T-helper 1 cell treated with Interleukin-12 subunit alpha and Interleukin-12 subunit beta and Interleukin-4 antibody, amounts not matched to agents 30 μg/mL and 1 μg/mL, for 36 hours (primary cell): ENCODE data around the gene ARID5B.

Experiments used
- H3K27ac Mint-ChIP-seq: one replicate; pipeline ENCODE4 v1.8.0; 2021; ENCODE audit warnings: mild to moderate bottlenecking, mixed read lengths
- H3K27me3 Mint-ChIP-seq: one replicate; pipeline ENCODE4 v1.8.0; 2021; ENCODE audit warnings: low read depth, mixed read lengths
- H3K36me3 Mint-ChIP-seq: one replicate; pipeline ENCODE4 v1.8.0; 2021; ENCODE audit warnings: low read depth, mixed read lengths
- H3K4me1 Mint-ChIP-seq: one replicate; pipeline ENCODE4 v1.8.0; 2021; ENCODE audit warnings: low read depth, mixed read lengths
- H3K4me3 Mint-ChIP-seq: one replicate; pipeline ENCODE4 v1.8.0; 2021; ENCODE audit warnings: mild to moderate bottlenecking, moderate library complexity, mixed read lengths
- H3K9me3 Mint-ChIP-seq: one replicate; pipeline ENCODE4 v1.8.0; 2021; ENCODE audit warnings: mixed read lengths

Gene ARID5B

GRCh38 chr10:62017491-62017870 lies 116.0 kb downstream of the ARID5B start:
- no peak overlapping the region for H3K27ac Mint-ChIP-seq

GRCh38 chr10:62018131-62018911 lies 116.8 kb downstream of the ARID5B start:
- peaks cover 56% of the 10 kb centered on the region for H3K4me1 Mint-ChIP-seq
- no peaks in the 10 kb centered on the region for H3K27me3 Mint-ChIP-seq
- peaks cover 40% of the 10 kb centered on the region for H3K36me3 Mint-ChIP-seq
- H3K27ac Mint-ChIP-seq: peak overlapping the region; percentile 18
- peaks cover 2% of the 10 kb centered on the region for H3K9me3 Mint-ChIP-seq
- no peak overlapping the region for H3K4me3 Mint-ChIP-seq

More at GRCh38 chr10:62017491-62017870, 116.0 kb downstream of the ARID5B start:
- Mint-ChIP-seq H3K36me3 (peaks cover 34% of the 10 kb centered on the region), H3K27me3 (no peaks in the 10 kb centered on the region), H3K9me3 (no peaks in the 10 kb centered on the region), H3K4me3 (no peak overlapping the region), H3K4me1 (peaks cover 47% of the 10 kb centered on the region)

GRCh38 chr10:62019013-62019684 lies 117.7 kb downstream of the ARID5B start:
- Mint-ChIP-seq H3K36me3 (peaks cover 39% of the 10 kb centered on the region), H3K4me1 (peaks cover 56% of the 10 kb centered on the region), H3K4me3 (peak overlapping the region; percentile 7), H3K27ac (peak overlapping the region; percentile 62), H3K9me3 (peaks cover 4% of the 10 kb centered on the region), H3K27me3 (no peaks in the 10 kb centered on the region)

GRCh38 chr10:62019685-62020359 lies 118.3 kb downstream of the ARID5B start:
- H3K27ac Mint-ChIP-seq: peak overlapping the region; percentile 62
- H3K27me3 Mint-ChIP-seq: no peaks in the 10 kb centered on the region
- H3K4me3 Mint-ChIP-seq: no peak overlapping the region
- peaks cover 39% of the 10 kb centered on the region for H3K36me3 Mint-ChIP-seq
- peaks cover 4% of the 10 kb centered on the region for H3K9me3 Mint-ChIP-seq
- peaks cover 54% of the 10 kb centered on the region for H3K4me1 Mint-ChIP-seq

GRCh38 chr10:62021128-62021665 lies 119.7 kb downstream of the ARID5B start:
- H3K9me3 Mint-ChIP-seq: peaks cover 4% of the 10 kb centered on the region
- no peak overlapping the region for H3K4me3 Mint-ChIP-seq
- no peaks in the 10 kb centered on the region for H3K27me3 Mint-ChIP-seq
- peaks cover 46% of the 10 kb centered on the region for H3K36me3 Mint-ChIP-seq
- no peak overlapping the region for H3K27ac Mint-ChIP-seq
- H3K4me1 Mint-ChIP-seq: peaks cover 61% of the 10 kb centered on the region

- peaks cover 4% of the 10 kb centered on the region for H3K9me3 Mint-ChIP-seq
- peak overlapping the region; percentile 3 for H3K4me3 Mint-ChIP-seq
- H3K27me3 Mint-ChIP-seq: no peaks in the 10 kb centered on the region
- H3K27ac Mint-ChIP-seq: peak overlapping the region; percentile 70
- H3K4me1 Mint-ChIP-seq: peaks cover 58% of the 10 kb centered on the region
- H3K36me3 Mint-ChIP-seq: peaks cover 52% of the 10 kb centered on the region
Observed at GRCh38 chr10:62021978-62022802, 120.7 kb downstream of the ARID5B start.

- Mint-ChIP-seq H3K4me1 (peaks cover 59% of the 10 kb centered on the region), H3K27ac (peak overlapping the region; percentile 70), H3K27me3 (no peaks in the 10 kb centered on the region), H3K4me3 (peak overlapping the region; percentile 3), H3K9me3 (peaks cover 4% of the 10 kb centered on the region), H3K36me3 (peaks cover 53% of the 10 kb centered on the region)
Observed at GRCh38 chr10:62022830-62023229, 121.3 kb downstream of the ARID5B start.

- Mint-ChIP-seq H3K4me1 (peaks cover 64% of the 10 kb centered on the region), H3K27me3 (no peaks in the 10 kb centered on the region), H3K36me3 (peaks cover 55% of the 10 kb centered on the region), H3K4me3 (no peak overlapping the region), H3K9me3 (peaks cover 4% of the 10 kb centered on the region), H3K27ac (peak overlapping the region; percentile 70)
Observed at GRCh38 chr10:62023329-62023728, 121.8 kb downstream of the ARID5B start.

- H3K36me3 Mint-ChIP-seq: peaks cover 54% of the 10 kb centered on the region
- H3K27ac Mint-ChIP-seq: no peak overlapping the region
- H3K27me3 Mint-ChIP-seq: no peaks in the 10 kb centered on the region
- peaks cover 62% of the 10 kb centered on the region for H3K4me1 Mint-ChIP-seq
- no peak overlapping the region for H3K4me3 Mint-ChIP-seq
- peaks cover 4% of the 10 kb centered on the region for H3K9me3 Mint-ChIP-seq
Observed at GRCh38 chr10:62024026-62024701, 122.7 kb downstream of the ARID5B start.

- Mint-ChIP-seq H3K36me3 (peaks cover 57% of the 10 kb centered on the region), H3K9me3 (peaks cover 4% of the 10 kb centered on the region), H3K27me3 (no peaks in the 10 kb centered on the region), H3K4me3 (no peak overlapping the region), H3K4me1 (peaks cover 58% of the 10 kb centered on the region), H3K27ac (no peak overlapping the region)
Observed at GRCh38 chr10:62025134-62025794, 123.8 kb downstream of the ARID5B start.

GRCh38 chr10:62025901-62026879 lies 124.7 kb downstream of the ARID5B start:
- Mint-ChIP-seq H3K4me3 (no peak overlapping the region), H3K4me1 (peaks cover 60% of the 10 kb centered on the region), H3K36me3 (peaks cover 58% of the 10 kb centered on the region), H3K9me3 (peaks cover 4% of the 10 kb centered on the region), H3K27me3 (no peaks in the 10 kb centered on the region), H3K27ac (no peak overlapping the region)

GRCh38 chr10:62027841-62028501 lies 126.5 kb downstream of the ARID5B start:
- H3K27me3 Mint-ChIP-seq: no peaks in the 10 kb centered on the region
- H3K9me3 Mint-ChIP-seq: peaks cover 4% of the 10 kb centered on the region
- peaks cover 49% of the 10 kb centered on the region for H3K36me3 Mint-ChIP-seq
- H3K4me1 Mint-ChIP-seq: peaks cover 60% of the 10 kb centered on the region
- no peak overlapping the region for H3K4me3 Mint-ChIP-seq
- H3K27ac Mint-ChIP-seq: peak overlapping the region; percentile 29
